ENCODE data around the gene EDNRA. TPM values are rescaled to one million over a fixed set of nuclear protein-coding genes. Genes with fewer than 3 reads are reported as not detected.

The EDNRA gene
- total RNA-seq, 3 donors from 2014 or later (not counting 1 experiment from before 2014, with no cell fraction given), result not detected

DNA sequence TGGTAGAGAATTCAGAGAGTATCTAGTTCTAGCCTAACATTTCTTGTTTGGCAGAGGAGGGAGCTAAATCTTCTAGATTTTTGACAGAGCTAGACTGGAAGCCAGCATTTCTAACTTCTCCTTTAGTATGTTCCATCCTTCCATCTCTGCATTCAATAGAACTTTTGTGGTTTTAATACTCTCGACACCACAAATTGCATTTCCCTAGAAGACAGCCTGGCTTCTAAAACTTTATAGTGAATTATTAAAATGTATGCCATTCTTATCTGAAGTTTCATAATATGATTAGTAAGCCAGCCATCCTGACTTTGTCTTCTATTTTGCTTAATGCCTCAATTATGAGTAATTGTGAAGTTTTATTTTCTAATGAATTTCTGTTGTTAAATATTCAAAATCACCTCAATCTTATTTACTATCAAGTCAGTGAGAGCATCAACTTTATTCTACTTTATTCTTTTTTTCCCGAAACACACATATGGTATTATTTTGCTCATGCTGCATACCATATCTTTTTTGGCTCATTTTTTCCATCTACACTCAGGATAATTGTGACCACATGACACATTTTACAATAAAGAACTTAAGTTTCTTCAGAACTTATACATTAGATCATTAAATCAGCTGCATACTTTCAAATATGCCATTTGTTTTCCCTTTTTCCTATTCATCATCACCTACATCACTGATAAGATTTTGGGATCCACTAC, 30.2 kb downstream of the EDNRA start:
- Histone ChIP-seq H3K27ac (ENCODE audit: low read length) (no peak overlapping the region), H3K4me1 (ENCODE audit: control insufficient read depth, insufficient read depth, low read length) (no peaks in the 10 kb centered on the region), H3K4me3 (ENCODE audit: low read length) (no peak overlapping the region), H3K9me3 (ENCODE audit: control insufficient read depth, insufficient read depth, low read length) (no peaks in the 10 kb centered on the region), H3K27me3 (ENCODE audit: control insufficient read depth, insufficient read depth, low read length) (no peaks in the 10 kb centered on the region), H3K36me3 (ENCODE audit: control insufficient read depth, insufficient read depth, low read length) (no peaks in the 10 kb centered on the region)
- H3K4me3 Mint-ChIP-seq, result no peak overlapping the region
- H3K4me1 Mint-ChIP-seq, result no peaks in the 10 kb centered on the region
- WGBS (ENCODE audit: insufficient coverage), result 89% methylated on average over 1 of the region's 2 CpGs
- TF ChIP-seq CTCF (IDR thresholded peaks at IDR 0.05), result no peak
- H3K27ac Mint-ChIP-seq, result no peak overlapping the region
- H3K27me3 Mint-ChIP-seq (ENCODE audit: low read depth in 2 of 2), result peaks cover 5 to 34% of the 10 kb centered on the region in 2 donors
- H3K9me3 Mint-ChIP-seq, result no peaks in the 10 kb centered on the region
- ATAC-seq (no peak), DNase-seq (no peak)
- intact Hi-C loops (cut with micrococcal nuclease), result no loop called here
- no peaks in the 10 kb centered on the region for H3K36me3 Mint-ChIP-seq

- Histone ChIP-seq H3K36me3 (ENCODE audit: control insufficient read depth, insufficient read depth, low read length) (no peaks in the 10 kb centered on the region), H3K27me3 (ENCODE audit: control insufficient read depth, insufficient read depth, low read length) (no peaks in the 10 kb centered on the region), H3K4me3 (ENCODE audit: low read length) (no peak overlapping the region), H3K4me1 (ENCODE audit: control insufficient read depth, insufficient read depth, low read length) (no peaks in the 10 kb centered on the region), H3K27ac (ENCODE audit: low read length) (no peak overlapping the region), H3K9me3 (ENCODE audit: control insufficient read depth, insufficient read depth, low read length) (no peaks in the 10 kb centered on the region)
- H3K4me3 Mint-ChIP-seq, result no peak overlapping the region
- DNase-seq (no peak), ATAC-seq (no peak)
- H3K27me3 Mint-ChIP-seq (ENCODE audit: low read depth in 2 of 2), result peaks cover 8 to 34% of the 10 kb centered on the region in 2 donors
- H3K4me1 Mint-ChIP-seq, result no peaks in the 10 kb centered on the region
- H3K9me3 Mint-ChIP-seq, result no peaks in the 10 kb centered on the region
- intact Hi-C loops (cut with micrococcal nuclease), result no loop called here
- H3K36me3 Mint-ChIP-seq, result no peaks in the 10 kb centered on the region
- H3K27ac Mint-ChIP-seq, result no peak overlapping the region
- whole genome bisulfite sequencing (ENCODE audit: insufficient coverage), result 88% methylated on average over 2 of the region's 2 CpGs
- no peak for TF ChIP-seq CTCF (IDR thresholded peaks at IDR 0.05)
Observed at GRCh38 chr4:147513091-147513490, 32.2 kb downstream of the EDNRA start.

- TF ChIP-seq CTCF (IDR thresholded peaks at IDR 0.05), result no peak
- Histone ChIP-seq H3K4me1 (ENCODE audit: control insufficient read depth, insufficient read depth, low read length) (no peaks in the 10 kb centered on the region), H3K27me3 (ENCODE audit: control insufficient read depth, insufficient read depth, low read length) (no peaks in the 10 kb centered on the region), H3K4me3 (ENCODE audit: low read length) (no peak overlapping the region), H3K27ac (ENCODE audit: low read length) (no peak overlapping the region), H3K9me3 (ENCODE audit: control insufficient read depth, insufficient read depth, low read length) (no peaks in the 10 kb centered on the region), H3K36me3 (ENCODE audit: control insufficient read depth, insufficient read depth, low read length) (no peaks in the 10 kb centered on the region)
- intact Hi-C loops (cut with micrococcal nuclease), result no loop called here
- H3K4me1 Mint-ChIP-seq, result no peaks in the 10 kb centered on the region
- H3K27ac Mint-ChIP-seq, result no peak overlapping the region
- ATAC-seq (no peak), DNase-seq (no peak)
- WGBS (ENCODE audit: insufficient coverage), result 92% methylated on average over 5 of the region's 6 CpGs
- H3K9me3 Mint-ChIP-seq, result no peaks in the 10 kb centered on the region
- no peak overlapping the region for H3K4me3 Mint-ChIP-seq
- no peaks in the 10 kb centered on the region for H3K36me3 Mint-ChIP-seq
- peaks cover 8 to 34% of the 10 kb centered on the region in 2 donors for H3K27me3 Mint-ChIP-seq (ENCODE audit: low read depth in 2 of 2)
Observed at GRCh38 chr4:147513952-147514351, 33.1 kb downstream of the EDNRA start.

Data from natural killer cell (primary cell).